SKM-1 treated with dmso at 0.1 percent for 144 hours (cell line): Measurements from ENCODE around the gene PPP1R1A.

ENCODE experiments used
- DNase-seq: peaks from one replicate; lab custom pipeline; 2025; ENCODE audit not compliant: unreplicated experiment; lab: John Stamatoyannopoulos, UW

PPP1R1A gene

DNA sequence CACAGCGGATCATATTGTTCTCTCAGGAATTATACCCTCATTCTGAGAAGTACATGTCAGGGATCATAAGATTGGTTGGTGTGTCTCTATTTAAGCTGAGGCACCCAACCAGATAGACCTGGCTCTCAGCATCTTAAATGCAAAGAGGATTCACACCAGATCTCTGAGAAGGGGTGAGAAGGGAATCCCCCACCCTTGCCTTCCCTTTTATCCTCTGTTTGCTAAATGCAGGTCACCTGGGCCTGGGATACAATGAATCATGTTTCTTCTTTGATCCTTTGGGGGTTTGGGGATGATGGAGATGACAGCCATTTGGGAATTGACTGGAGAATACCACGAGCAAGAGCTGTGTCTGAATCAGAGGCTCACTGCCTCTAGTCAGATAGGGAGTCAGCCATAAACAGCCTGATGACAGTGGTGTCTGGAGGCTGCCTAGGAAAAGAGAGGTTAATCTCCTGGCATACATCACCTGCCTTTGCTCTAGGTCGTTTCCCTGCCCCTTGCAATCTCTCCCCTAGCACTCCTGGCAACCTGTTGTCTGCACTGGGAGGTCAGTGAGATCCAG is 50.2 kb downstream of the PPP1R1A start:
- no peak for DNase-seq

DNA sequence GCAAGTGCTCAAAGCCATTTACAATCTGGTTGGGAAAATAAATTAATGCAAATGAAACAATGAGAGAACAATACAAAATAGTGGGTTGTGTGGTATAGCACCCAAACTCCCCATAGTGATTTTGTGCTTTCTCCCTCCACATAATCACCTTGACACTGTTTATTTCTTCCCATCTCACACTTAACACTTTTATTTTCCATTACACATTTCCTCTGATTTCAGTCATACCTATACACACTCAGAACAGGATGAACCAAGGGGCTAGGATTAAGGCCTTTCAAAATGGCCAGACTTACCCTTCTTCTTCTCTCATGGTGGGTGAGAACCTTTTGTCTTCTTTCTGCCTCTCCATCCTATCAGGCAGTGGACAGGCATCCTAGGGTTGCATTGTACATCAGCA is 53.0 kb downstream of the PPP1R1A start:
- no peak for DNase-seq

DNA sequence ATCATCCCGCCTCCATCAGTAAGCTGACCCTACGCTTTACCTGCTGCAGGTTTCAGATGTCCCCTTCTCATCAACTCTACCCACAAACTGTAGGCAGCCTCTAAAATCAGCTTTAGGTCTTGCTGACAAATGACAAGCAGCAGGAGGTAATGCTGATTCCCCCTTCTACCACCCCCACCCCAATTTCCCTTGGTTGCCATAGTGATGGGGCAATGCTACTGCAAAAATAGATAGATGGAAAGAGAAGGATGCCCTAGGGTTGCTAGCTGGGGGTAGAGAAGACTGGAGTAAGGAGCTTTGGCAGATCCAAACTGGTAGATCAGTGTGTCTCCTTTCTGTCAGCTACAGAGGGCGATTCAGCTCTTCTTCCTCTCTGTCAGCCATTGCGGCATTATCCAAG is 58.9 kb downstream of the PPP1R1A start:
- no peak for DNase-seq
